Ishikawa (cell line): ENCODE measurements around the gene CHST11.

Experiments
- CEBPB ChIP-seq: IDR thresholded peaks from 2 replicates; pipeline ENCODE4 v1.6.1; 2012
- CREB1 ChIP-seq: IDR thresholded peaks from 2 replicates; pipeline ENCODE4 v1.6.1; 2012; ENCODE audit warnings: low read depth
- EGR1 ChIP-seq: IDR thresholded peaks from 2 replicates; pipeline ENCODE4 v1.6.1; 2012
- EP300 ChIP-seq: IDR thresholded peaks from 2 replicates; pipeline ENCODE4 v1.6.1; 2012; ENCODE audit warnings: borderline replicate concordance
- FOXM1 ChIP-seq: IDR thresholded peaks from 2 replicates; pipeline ENCODE4 v1.6.1; 2012; ENCODE audit warnings: low read depth, borderline replicate concordance
- NFIC ChIP-seq: IDR thresholded peaks from 2 replicates; pipeline ENCODE4 v1.6.1; 2012
- RAD21 ChIP-seq: IDR thresholded peaks from 2 replicates; pipeline ENCODE4 v1.6.1; 2012; ENCODE audit warnings: low read depth
- TAF1 ChIP-seq: IDR thresholded peaks from 2 replicates; pipeline ENCODE4 v1.6.1; 2012; ENCODE audit warnings: low read depth, mild to moderate bottlenecking
- TCF12 ChIP-seq: IDR thresholded peaks from 2 replicates; pipeline ENCODE4 v1.6.1; 2012; ENCODE audit warnings: low read depth
- TEAD4 ChIP-seq: IDR thresholded peaks from 2 replicates; pipeline ENCODE4 v1.6.1; 2012
- YY1 ChIP-seq: IDR thresholded peaks from 2 replicates; pipeline ENCODE4 v1.6.1; 2012; ENCODE audit warnings: low read depth
- ZBTB7A ChIP-seq: IDR thresholded peaks from 2 replicates; pipeline ENCODE4 v1.6.1; 2012; ENCODE audit warnings: low read depth
- TF ChIP-seq, protein P1 (sequence below): IDR thresholded peaks from 2 replicates; pipeline ENCODE4 v1.6.1; 2012; ENCODE audit warnings: low read depth, mild to moderate bottlenecking
- TF ChIP-seq, protein P2 (sequence below): IDR thresholded peaks from 2 replicates; pipeline ENCODE4 v1.6.1; 2012
- TF ChIP-seq, protein P3 (sequence below): IDR thresholded peaks from 2 replicates; pipeline ENCODE4 v1.6.1; 2012

CHST11 gene

DNA sequence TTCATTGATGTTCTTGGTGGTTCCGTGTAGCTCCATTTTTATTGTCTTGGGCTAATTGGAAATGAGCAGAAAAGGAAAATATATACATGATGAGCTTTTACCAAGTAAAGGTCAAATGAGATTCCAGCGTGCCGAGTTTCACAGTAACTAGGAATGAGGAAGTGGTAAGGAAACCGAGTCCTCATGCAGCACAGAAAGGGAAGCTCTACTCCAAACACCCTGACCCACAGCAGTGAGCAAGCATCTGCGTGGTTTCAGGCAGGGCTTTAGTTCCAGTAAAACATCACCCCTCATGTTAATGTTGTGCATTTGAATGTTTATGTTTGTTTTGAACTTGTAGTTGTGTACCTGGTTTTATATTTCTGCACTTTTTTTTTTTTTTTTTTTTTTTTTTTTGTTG, 293.3 kb downstream of the CHST11 start:
- TF ChIP-seq TEAD4 (no peak), ZBTB7A (no peak), YY1 (no peak), RAD21 (no peak), EGR1 (no peak), TAF1 (no peak), NFIC (no peak)
- TF ChIP-seq, protein P1, sequence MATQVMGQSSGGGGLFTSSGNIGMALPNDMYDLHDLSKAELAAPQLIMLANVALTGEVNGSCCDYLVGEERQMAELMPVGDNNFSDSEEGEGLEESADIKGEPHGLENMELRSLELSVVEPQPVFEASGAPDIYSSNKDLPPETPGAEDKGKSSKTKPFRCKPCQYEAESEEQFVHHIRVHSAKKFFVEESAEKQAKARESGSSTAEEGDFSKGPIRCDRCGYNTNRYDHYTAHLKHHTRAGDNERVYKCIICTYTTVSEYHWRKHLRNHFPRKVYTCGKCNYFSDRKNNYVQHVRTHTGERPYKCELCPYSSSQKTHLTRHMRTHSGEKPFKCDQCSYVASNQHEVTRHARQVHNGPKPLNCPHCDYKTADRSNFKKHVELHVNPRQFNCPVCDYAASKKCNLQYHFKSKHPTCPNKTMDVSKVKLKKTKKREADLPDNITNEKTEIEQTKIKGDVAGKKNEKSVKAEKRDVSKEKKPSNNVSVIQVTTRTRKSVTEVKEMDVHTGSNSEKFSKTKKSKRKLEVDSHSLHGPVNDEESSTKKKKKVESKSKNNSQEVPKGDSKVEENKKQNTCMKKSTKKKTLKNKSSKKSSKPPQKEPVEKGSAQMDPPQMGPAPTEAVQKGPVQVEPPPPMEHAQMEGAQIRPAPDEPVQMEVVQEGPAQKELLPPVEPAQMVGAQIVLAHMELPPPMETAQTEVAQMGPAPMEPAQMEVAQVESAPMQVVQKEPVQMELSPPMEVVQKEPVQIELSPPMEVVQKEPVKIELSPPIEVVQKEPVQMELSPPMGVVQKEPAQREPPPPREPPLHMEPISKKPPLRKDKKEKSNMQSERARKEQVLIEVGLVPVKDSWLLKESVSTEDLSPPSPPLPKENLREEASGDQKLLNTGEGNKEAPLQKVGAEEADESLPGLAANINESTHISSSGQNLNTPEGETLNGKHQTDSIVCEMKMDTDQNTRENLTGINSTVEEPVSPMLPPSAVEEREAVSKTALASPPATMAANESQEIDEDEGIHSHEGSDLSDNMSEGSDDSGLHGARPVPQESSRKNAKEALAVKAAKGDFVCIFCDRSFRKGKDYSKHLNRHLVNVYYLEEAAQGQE: no peak
- TF ChIP-seq, protein P2, sequence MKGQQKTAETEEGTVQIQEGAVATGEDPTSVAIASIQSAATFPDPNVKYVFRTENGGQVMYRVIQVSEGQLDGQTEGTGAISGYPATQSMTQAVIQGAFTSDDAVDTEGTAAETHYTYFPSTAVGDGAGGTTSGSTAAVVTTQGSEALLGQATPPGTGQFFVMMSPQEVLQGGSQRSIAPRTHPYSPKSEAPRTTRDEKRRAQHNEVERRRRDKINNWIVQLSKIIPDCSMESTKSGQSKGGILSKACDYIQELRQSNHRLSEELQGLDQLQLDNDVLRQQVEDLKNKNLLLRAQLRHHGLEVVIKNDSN: no peak

DNA sequence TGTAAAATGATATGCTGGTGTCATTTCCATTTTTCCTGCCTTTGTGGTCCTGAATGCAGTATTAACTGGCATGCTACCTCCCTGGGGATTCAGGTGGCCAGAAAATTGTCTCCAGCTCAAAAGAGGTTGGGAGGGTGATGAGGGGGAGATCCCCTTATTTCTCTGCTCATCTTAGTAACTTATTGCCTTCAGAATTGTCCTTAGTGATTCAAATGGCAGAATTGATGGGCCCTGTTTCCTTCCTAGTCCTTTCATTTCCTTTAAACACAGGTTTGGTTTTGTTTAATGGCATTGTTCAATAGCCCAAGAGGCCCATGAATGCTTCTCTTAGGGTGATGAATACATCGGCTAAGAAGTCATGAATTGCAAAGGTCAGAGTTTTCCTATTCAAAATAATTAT, 294.4 kb downstream of the CHST11 start:
- no peak for TF ChIP-seq TAF1
- TF ChIP-seq NFIC: no peak
- TF ChIP-seq RAD21: no peak
- TF ChIP-seq, protein P3, sequence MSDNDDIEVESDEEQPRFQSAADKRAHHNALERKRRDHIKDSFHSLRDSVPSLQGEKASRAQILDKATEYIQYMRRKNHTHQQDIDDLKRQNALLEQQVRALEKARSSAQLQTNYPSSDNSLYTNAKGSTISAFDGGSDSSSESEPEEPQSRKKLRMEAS: no peak
- no peak for TF ChIP-seq CREB1
- TF ChIP-seq, protein P1: no peak
- TF ChIP-seq EGR1: no peak
- TF ChIP-seq TEAD4: no peak
- no peak for TF ChIP-seq ZBTB7A
- no peak for TF ChIP-seq FOXM1
- TF ChIP-seq CEBPB: no peak
- TF ChIP-seq YY1: no peak
- TF ChIP-seq, protein P2: no peak
- TF ChIP-seq TCF12: no peak

DNA sequence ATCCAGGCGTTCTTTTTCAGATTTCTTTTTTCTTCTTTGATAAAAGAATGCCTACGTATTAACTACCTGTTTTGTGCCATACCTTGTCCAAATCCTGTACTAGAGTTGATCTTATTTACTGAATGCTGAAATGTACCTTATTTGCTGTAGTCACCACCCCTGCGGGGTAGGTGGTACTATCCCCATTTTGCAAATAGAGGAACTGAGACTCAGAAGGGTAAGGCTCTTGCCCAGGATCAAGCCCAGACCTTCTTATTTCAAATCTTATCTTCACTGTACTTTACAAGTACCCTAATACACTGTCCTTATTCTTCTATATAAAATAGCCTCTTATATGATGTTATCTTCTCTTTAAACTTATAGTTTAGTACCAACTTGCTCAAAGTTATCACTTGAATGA, 294.8 kb downstream of the CHST11 start:
- TF ChIP-seq CREB1: no peak
- TF ChIP-seq, protein P1: no peak
- TF ChIP-seq TCF12: no peak
- no peak for TF ChIP-seq EP300
- no peak for TF ChIP-seq ZBTB7A
- no peak for TF ChIP-seq YY1
- no peak for TF ChIP-seq FOXM1
- TF ChIP-seq RAD21: no peak
- TF ChIP-seq, protein P2: no peak
- no peak for TF ChIP-seq TAF1
- no peak for TF ChIP-seq CEBPB
- TF ChIP-seq, protein P3: no peak
- no peak for TF ChIP-seq TEAD4
- no peak for TF ChIP-seq EGR1
- TF ChIP-seq NFIC: no peak

DNA sequence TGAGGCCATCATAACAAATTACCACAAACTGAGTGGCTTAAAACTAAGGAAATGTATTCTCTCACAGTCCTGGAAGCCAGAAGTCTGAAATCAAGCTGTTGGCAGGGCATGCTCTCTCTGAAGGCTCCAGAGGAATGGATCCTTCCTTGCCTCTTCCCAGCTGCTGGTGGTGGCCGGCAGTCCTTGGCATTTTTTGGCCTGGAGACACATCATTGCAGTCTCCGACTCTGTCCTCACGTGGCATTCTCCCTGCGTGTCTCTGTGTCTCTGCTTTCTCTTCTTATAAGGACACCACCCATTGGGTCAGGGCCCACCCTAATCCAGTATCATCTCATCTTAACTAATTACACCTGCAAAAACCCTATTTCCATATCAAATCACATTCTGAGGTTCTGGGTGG, 295.3 kb downstream of the CHST11 start:
- TF ChIP-seq EGR1: no peak
- TF ChIP-seq, protein P1: no peak
- no peak for TF ChIP-seq TCF12
- TF ChIP-seq ZBTB7A: no peak
- no peak for TF ChIP-seq TAF1
- no peak for TF ChIP-seq RAD21
